Panc1 (cell line): ENCODE measurements around the gene FBXO15. TPM values are rescaled to one million over a fixed set of nuclear protein-coding genes. Genes with fewer than 3 reads are reported as not detected.

Source experiments
- ATAC-seq: fragments of 200-7000 bp; cut with Tn5 transposase; 2 replicates; pipeline ENCODE4 v1.9.1; 2020; ENCODE audit warnings: mild to moderate bottlenecking, moderate library complexity
- BruUV-seq: library from RNA; stranded (reverse); fragments of 400-500 nt; replicated peaks from 2 replicates; lab custom pipeline; 2021; lab: Mats Ljungman, UMichigan
- CTCF ChIA-PET: fragments of 300-600 bp; sonication (Branson Sonifier 250); formaldehyde crosslinking; loops from one replicate; lab custom pipeline; 2022; ENCODE audit warnings: antibody characterized with exemption; lab: Charles Lee
- POLR2A ChIA-PET: fragments of 300-600 bp; sonication (Branson Sonifier 250); formaldehyde crosslinking; loops from one replicate; lab custom pipeline; 2022; ENCODE audit warnings: antibody characterized with exemption; lab: Charles Lee
- DNase-seq: peaks from one replicate; pipeline ENCODE4 v3.0.0-alpha.2; 2010; ENCODE audit warnings: low read depth, low spot score
- H3K27ac ChIP-seq: 2 replicates; pipeline ENCODE4 v1.5.1; 2011; ENCODE audit warnings: mild to moderate bottlenecking, low read length, inconsistent platforms
- H3K27me3 ChIP-seq: fragments of 200-500 bp; sonication (Bioruptor generic); 2 replicates; pipeline ENCODE4 v1.6.0; 2014; ENCODE audit warnings: low read length, inconsistent platforms; ENCODE audit not compliant: control insufficient read depth, insufficient read depth
- H3K36me3 ChIP-seq: fragments of 200-500 bp; sonication (Bioruptor generic); 2 replicates; pipeline ENCODE4 v1.5.1; 2014; ENCODE audit warnings: inconsistent platforms, mild to moderate bottlenecking, low read length, moderate library complexity; ENCODE audit not compliant: control insufficient read depth, insufficient read depth
- H3K4me1 ChIP-seq: 2 replicates; pipeline ENCODE4 v1.5.1; 2011; ENCODE audit warnings: inconsistent platforms, mild to moderate bottlenecking, low read length, moderate library complexity; ENCODE audit not compliant: control insufficient read depth, insufficient read depth
- H3K4me3 ChIP-seq, 2 experiments: 2 replicates each; pipeline ENCODE4 v1.5.1; 2011 to 2012; ENCODE audit warnings: low read depth in 2 of 2, low read length in 2 of 2, mild to moderate bottlenecking in 2 of 2, inconsistent platforms in 1 of 2, moderate library complexity in 1 of 2
- H3K9me3 ChIP-seq: fragments of 200-500 bp; sonication (Bioruptor generic); 2 replicates; pipeline ENCODE4 v1.5.1; 2014; ENCODE audit warnings: low read depth, mild to moderate bottlenecking, inconsistent platforms, low read length, moderate library complexity; ENCODE audit not compliant: control insufficient read depth, insufficient read depth
- POLR2AphosphoS5 ChIP-seq: IDR thresholded peaks from 2 replicates; pipeline ENCODE4 v1.6.1; 2012; ENCODE audit warnings: mild to moderate bottlenecking, low read depth, low read length, moderate library complexity
- SIN3A ChIP-seq: IDR thresholded peaks from 2 replicates; pipeline ENCODE4 v1.6.1; 2012; ENCODE audit warnings: low read depth, mild to moderate bottlenecking, low read length, moderate library complexity, borderline replicate concordance; ENCODE audit not compliant: insufficient read depth
- TCF7L2 ChIP-seq: IDR thresholded peaks from 2 replicates; pipeline ENCODE4 v1.6.1; 2011; ENCODE audit warnings: mild to moderate bottlenecking, low read depth, low read length, inconsistent platforms
- in situ Hi-C: cut with HindIII; loops from 2 replicates; pipeline ENCODE4 v1.10.0; 2016; ENCODE audit warnings: low sequenced_read_pairs, low pct_unique_long_range_greater_than_20kb
- intact Hi-C: fragments of 100-400 bp; cut with micrococcal nuclease; formaldehyde crosslinking; loops from one replicate; pipeline ENCODE4 v1.10.0; 2022; ENCODE audit not compliant: unreplicated experiment
- total RNA-seq: library from RNA; stranded (reverse); gene quantifications from one replicate; pipeline ENCODE4 v1.2.1, GENCODE V29; 2021; ENCODE audit not compliant: unreplicated experiment
- TF ChIP-seq, protein P1 (sequence below): fragments of 450-650 bp; IDR thresholded peaks from 2 replicates; pipeline ENCODE4 v1.5.1; 2017; ENCODE audit warnings: mild to moderate bottlenecking
- TF ChIP-seq, protein P2 (sequence below), 2 experiments: IDR thresholded peaks; 2 replicates each; pipeline ENCODE4 v1.6.1; 2011 to 2012; ENCODE audit warnings: low read depth in 2 of 2, control low read depth in 1 of 2, low read length in 1 of 2, mild to moderate bottlenecking in 1 of 2, moderate library complexity in 1 of 2; ENCODE audit not compliant: insufficient read depth in 1 of 2

Gene FBXO15
- total RNA-seq, 1 experiment from 2014 or later: 1.9 TPM

DNA sequence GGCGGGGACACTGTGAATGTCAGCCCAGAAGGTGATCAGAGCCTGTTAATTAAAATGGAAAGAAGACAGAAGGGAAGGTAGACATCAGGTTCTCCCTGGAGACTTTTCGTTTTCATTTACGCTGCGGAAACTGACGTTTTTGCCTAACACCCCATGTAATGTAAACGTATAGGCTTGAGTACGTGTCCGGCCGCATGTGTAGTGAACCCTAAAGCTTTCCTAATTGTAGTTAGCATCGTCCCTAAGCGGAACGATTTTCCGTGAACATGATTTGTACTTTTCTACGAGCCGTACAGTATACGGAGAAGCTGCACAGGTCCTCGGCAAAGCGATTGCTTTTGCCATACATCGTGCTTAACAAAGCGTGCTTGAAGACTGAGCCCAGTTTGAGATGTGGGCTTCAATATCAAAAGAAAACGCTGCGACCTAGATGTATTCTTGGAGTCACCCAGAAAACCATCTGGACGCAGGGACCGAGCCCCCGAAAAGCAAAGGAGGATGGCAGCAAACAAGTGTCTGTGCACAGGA, 973 bp upstream of the FBXO15 start:
- BruUV-seq: TSS peak; percentile 90
- Histone ChIP-seq H3K27me3 (peaks cover 4% of the 10 kb centered on the region; the same call in 1 of the 2 replicates), H3K27ac (peak overlapping the region; percentile 100), H3K4me1 (peaks cover 19% of the 10 kb centered on the region), H3K4me3 (peak overlapping the region; percentile 92 to 99), H3K9me3 (no peaks in the 10 kb centered on the region), H3K36me3 (no peaks in the 10 kb centered on the region; the same call in none of the 2 replicates)
- intact Hi-C loops: no loop called here
- in situ Hi-C loops: no loop called here
- no peak for DNase-seq
- POLR2A ChIA-PET: no interaction called here
- no peak for TF ChIP-seq POLR2AphosphoS5
- TF ChIP-seq SIN3A: no peak; the same call in 1 of the 2 replicates
- TF ChIP-seq, protein P1, sequence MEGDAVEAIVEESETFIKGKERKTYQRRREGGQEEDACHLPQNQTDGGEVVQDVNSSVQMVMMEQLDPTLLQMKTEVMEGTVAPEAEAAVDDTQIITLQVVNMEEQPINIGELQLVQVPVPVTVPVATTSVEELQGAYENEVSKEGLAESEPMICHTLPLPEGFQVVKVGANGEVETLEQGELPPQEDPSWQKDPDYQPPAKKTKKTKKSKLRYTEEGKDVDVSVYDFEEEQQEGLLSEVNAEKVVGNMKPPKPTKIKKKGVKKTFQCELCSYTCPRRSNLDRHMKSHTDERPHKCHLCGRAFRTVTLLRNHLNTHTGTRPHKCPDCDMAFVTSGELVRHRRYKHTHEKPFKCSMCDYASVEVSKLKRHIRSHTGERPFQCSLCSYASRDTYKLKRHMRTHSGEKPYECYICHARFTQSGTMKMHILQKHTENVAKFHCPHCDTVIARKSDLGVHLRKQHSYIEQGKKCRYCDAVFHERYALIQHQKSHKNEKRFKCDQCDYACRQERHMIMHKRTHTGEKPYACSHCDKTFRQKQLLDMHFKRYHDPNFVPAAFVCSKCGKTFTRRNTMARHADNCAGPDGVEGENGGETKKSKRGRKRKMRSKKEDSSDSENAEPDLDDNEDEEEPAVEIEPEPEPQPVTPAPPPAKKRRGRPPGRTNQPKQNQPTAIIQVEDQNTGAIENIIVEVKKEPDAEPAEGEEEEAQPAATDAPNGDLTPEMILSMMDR: no peak
- TF ChIP-seq, protein P2, sequence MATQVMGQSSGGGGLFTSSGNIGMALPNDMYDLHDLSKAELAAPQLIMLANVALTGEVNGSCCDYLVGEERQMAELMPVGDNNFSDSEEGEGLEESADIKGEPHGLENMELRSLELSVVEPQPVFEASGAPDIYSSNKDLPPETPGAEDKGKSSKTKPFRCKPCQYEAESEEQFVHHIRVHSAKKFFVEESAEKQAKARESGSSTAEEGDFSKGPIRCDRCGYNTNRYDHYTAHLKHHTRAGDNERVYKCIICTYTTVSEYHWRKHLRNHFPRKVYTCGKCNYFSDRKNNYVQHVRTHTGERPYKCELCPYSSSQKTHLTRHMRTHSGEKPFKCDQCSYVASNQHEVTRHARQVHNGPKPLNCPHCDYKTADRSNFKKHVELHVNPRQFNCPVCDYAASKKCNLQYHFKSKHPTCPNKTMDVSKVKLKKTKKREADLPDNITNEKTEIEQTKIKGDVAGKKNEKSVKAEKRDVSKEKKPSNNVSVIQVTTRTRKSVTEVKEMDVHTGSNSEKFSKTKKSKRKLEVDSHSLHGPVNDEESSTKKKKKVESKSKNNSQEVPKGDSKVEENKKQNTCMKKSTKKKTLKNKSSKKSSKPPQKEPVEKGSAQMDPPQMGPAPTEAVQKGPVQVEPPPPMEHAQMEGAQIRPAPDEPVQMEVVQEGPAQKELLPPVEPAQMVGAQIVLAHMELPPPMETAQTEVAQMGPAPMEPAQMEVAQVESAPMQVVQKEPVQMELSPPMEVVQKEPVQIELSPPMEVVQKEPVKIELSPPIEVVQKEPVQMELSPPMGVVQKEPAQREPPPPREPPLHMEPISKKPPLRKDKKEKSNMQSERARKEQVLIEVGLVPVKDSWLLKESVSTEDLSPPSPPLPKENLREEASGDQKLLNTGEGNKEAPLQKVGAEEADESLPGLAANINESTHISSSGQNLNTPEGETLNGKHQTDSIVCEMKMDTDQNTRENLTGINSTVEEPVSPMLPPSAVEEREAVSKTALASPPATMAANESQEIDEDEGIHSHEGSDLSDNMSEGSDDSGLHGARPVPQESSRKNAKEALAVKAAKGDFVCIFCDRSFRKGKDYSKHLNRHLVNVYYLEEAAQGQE (IDR thresholded peaks at IDR 0.05; ENCODE audit: insufficient read depth in 1 of 2, low read depth in 2 of 2, low read length in 1 of 2): no peak
- no peak for TF ChIP-seq TCF7L2
- peak; percentile 9 for ATAC-seq
- CTCF ChIA-PET: no interaction called here

DNA sequence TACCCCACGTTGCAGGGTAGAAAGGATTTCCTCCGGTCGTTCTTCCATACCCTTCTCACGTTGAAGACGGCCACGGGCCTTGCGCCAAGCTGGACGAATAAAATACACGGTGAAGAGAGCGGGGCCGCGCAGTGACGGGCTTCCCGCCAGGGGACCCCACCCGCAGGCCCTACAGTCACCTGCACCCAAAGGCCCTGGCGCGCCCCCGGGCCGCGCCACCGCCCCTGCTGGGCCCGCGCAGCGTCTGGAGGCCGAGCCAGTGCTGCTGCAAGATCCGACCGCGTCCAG, 199 bp downstream of the FBXO15 start:
- Histone ChIP-seq H3K36me3 (no peaks in the 10 kb centered on the region; the same call in 1 of the 2 replicates), H3K9me3 (no peaks in the 10 kb centered on the region), H3K4me3 (peak overlapping the region; percentile 92 to 99), H3K27ac (peak overlapping the region; percentile 100), H3K4me1 (peaks cover 19% of the 10 kb centered on the region), H3K27me3 (peaks cover 7% of the 10 kb centered on the region; the same call in 1 of the 2 replicates)
- ChIA-PET POLR2A (interaction anchor here (0.5 kb wide), 1 partner anchor 348 kb away, joined by 5 read pairs; the partner anchor contains the start of gene CNDP2), CTCF (no interaction called here)
- in situ Hi-C loops: no loop called here
- DNase-seq: no peak
- no peak for ATAC-seq
- TF ChIP-seq POLR2AphosphoS5 (no peak), SIN3A (no peak; the same call in none of the 2 replicates), TCF7L2 (no peak)
- TF ChIP-seq, protein P2 (IDR thresholded peaks at IDR 0.05; ENCODE audit: insufficient read depth in 1 of 2, low read depth in 2 of 2, low read length in 1 of 2): no peak
- TF ChIP-seq, protein P1: no peak
- BruUV-seq: no TSS peak
- intact Hi-C loops: no loop called here
